UCSD-AML1 (cell line): ENCODE data around the gene MYO1E.
"Not testable (repeated sequence)": the region's sequence is repeated elsewhere in the genome, so short reads cannot be mapped to it uniquely, and the experiment has no call there.

ENCODE experiments used
- DNase-seq: peaks from one replicate; lab custom pipeline; 2025; ENCODE audit not compliant: unreplicated experiment; lab: John Stamatoyannopoulos, UW

MYO1E gene

DNA sequence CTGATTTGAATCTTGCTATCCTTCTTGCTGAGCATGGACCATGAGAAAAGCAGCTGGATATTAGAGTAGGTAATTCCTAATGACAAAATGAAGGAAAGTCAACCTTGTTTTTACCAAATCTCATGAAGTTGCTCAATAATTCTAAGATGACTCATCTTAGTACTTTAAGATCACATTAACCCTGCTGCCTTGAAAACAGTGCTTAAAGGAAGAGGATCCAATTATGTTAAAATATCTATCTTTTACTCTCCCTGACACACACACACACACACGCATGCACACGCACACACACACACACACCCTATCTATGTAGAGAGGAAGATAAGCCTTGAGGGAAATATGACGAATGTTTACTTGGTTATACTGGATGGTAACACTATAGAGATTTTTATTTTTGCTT is 16.0 kb upstream of the MYO1E start:
- DNase-seq: no peak

- not testable (repeated sequence) for DNase-seq
These were observed 14.7 kb upstream of the MYO1E start for GRCh38 chr15:59387196-59387878.

GRCh38 chr15:59385171-59385570 is 12.5 kb upstream of the MYO1E start:
- DNase-seq: no peak

DNA sequence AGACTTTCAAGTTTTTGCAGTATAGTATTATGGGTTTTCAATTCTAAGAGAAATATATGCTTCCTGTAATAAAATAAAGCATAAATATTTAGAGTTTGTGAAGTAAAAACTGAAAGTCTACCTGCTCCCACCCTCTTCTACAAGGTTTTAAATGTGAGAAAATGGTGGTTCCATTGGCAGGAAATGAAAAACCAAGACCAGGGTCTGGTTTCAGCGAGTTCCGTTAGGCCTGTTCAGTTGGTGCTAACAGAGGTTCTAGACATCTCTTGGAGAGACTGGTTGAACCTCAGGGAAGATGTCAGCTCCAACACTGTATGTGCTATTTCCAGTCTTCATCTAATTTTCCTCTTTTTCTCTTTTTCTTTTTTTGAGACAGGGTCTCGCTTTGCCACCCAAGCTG is 11.8 kb upstream of the MYO1E start:
- DNase-seq: no peak

DNA sequence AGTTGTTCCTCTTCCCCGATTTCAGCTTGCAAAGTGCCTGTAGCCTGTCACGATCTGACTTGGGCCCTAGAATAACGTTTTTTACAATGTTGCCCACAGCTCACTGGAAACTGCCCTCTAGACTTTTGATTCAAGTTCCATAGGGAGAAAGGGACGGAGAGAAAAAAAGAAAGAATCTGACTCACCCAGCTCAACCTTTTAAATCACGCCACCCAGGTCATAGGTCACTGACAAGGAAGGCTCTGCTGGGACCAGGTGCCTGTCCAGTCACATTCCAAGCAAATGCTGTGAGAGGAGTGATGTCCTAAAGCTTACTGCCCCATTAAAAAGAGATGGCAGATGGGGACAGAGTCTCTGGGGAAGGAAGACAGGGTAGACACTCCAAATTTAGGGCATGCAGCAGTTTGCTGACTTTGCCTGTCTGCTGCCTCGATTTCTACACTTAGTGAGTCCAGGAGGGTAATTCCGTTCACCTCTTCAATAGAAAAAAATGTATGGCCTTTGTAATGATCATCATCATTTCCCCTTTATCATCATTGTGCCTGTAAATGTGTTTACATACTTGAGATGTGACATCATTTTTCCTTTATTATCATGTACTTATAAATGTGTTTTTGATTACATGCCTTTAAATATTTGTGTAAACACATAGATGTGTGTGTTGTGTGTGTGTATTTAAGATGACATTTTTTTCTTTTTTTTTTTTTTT is 8.4 kb upstream of the MYO1E start:
- DNase-seq: no peak

DNA sequence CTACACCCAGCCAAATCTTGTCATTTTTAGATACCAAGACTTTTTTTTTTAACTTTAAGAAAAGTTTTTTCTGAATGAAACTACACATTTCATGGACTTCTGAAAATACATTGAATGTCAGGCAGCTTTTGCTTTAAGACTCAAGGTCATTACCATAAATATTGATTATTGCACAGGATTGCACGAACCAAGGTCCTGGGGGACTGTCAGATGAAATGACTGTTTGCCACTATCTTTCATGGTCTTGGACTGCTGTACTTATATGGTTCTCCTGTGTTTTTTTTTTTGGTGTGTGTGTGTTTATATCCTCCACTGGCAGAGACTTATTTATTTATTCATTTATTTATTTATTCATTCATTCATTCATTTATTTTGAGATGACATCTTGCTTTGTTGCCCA is 6.9 kb upstream of the MYO1E start:
- no peak for DNase-seq

- no peak for DNase-seq
These were observed 6.2 kb upstream of the MYO1E start for GRCh38 chr15:59378855-59379254.

GRCh38 chr15:59377924-59378323 is 5.3 kb upstream of the MYO1E start:
- DNase-seq: no peak

DNA sequence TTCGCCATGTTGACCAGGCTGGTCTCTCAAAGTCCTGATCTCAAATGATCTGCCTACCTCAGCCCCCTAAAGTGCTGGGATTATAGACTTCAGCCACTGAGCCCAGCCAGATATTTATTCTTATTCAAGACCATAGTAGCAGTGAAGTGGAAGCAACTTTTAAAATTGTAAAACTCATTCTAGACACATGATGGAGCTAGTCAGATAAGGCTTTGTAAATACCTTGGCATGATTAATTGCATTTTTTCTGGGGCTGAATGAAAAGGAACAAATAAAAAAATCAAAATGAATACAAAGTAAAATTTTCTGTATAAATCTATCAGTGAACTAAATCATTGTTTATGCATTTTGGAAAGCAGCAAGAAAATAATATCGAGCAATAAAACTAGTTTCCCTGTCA is 4.1 kb upstream of the MYO1E start:
- no peak for DNase-seq

GRCh38 chr15:59373215-59373614 is 544 bp upstream of the MYO1E start:
- no peak for DNase-seq

DNA sequence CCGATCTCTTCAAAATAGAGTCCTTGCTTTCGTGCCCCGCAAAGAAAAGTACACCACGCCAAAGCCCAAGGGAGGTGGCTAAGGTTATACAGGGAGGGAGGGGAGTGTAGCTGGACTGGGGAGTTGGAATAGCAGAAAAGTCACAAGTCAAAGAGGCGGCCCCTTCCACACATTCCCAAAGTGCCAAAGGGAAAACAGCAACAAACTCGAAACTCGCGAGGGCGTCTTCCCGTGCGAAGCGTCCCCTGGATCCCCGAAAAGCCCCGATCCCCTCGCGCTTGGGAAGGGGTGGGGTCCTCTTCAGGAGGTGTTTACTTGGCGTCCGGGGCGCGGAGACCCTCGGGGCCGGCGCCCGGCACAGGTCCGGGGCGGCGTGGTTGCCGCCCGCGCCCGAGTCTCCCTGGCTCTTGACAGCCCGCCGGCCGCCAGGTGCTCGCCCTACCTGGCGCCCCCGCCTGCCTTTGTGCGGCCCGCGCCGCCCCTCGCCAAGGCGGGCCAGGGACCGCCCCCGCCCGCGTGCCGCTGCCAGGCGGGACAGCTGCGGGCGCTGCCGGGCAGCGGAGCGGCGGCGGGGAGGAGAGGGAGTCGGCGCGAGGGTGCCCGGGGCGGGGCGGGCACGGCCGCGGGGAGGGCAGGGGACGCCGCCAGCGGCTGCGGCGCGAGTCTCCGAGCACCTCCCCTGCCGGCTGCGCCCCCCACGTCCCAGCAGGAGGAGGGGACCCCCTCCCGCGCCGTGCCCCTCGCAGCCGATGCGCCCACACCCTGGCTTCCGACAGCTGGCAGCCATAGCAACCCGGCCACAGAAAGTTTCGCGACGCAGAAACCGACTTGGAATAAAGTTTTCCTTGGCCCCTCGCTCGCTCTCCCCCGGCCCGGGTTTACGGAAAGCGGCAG is 966 bp downstream of the MYO1E start:
- no peak for DNase-seq

DNA sequence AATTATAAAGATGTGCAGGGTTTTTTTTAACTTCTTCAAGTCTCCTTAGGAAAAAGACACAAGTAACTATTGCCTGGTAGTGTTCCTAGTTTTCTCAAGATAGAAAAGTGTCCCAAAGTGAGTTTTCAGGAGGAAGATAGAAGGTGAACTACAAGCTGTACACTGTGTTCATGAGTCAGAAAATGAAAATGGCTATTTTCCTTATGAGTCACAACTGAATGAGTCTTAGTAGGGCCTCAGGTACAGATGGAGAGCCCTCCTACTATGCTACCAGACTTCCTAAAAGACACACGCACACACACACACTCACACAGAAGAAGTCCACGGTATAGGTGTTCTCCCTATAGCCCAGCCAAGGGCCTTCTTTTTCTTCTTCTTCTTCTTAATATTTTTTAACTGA is 3.1 kb downstream of the MYO1E start:
- DNase-seq: no peak

DNA sequence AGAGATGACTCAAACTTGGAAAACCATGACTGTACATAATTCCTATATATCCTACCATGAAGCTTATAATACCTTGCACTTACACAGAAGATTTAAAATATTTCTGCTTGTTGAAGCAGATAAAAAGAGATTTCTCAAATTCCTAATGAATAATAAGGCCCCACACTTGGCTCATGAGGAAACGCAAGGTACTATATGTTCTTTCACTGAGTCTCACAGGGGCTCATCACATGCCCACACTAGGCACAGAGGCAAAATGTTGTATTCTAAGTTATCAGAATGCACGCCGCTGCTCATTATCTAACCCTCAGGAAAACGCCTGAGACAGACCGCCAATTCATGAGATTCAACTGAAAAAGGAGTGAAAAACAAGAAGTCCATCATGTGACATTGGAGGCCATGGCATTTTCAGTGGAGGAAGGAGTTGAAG is 5.6 kb downstream of the MYO1E start:
- DNase-seq: no peak

DNA sequence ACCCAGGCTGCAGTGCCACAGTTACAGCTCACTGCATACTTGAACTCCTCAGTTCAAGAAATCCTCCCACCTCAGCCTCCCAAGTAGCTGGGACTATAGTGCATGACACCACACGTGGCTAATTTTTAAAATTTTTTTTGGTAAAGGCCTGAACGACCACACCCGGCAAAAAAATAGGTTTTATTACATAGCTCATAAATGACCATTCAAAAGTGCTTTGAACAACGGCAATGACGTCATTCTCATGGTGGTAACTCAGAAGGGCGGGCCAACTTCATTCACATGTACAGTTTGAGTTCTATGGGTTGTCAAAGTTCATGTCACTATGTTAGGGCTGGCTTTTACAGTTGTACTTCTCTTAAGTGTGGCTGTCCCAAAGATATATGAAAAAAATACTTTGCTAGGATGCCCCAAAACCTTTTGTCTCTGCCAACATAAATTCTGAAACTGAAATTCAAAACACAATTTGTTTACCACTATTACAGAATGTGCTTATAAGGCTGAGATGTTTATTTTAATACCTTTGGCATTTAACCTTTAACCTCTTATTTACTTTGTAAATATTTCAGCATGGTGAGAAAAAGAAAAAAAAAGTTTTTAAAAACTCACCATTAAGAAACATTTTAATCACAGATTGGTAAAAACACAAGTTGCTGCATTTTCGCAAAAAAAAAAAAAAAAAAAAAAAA is 6.2 kb downstream of the MYO1E start:
- DNase-seq: no peak

GRCh38 chr15:59364248-59364647 is 8.4 kb downstream of the MYO1E start:
- no peak for DNase-seq

DNA sequence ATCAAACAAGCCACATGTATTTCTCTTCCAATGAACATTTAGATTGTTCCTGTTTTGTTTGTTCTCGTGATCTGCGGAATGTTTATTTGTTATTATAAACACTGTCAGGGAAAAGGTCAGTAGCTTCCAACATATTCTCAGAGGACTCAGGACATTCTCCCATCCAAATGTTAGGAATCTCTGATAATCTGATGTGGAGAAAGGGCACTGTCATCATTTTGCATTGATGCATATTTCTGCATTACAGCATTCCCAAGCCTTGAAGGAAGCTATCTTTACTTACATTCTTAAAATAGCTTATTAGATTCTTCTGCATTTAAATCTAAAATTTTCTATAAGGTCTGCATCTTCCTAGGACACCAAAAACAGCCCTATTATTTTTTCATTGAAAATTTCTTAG is 10.3 kb downstream of the MYO1E start:
- no peak for DNase-seq

DNA sequence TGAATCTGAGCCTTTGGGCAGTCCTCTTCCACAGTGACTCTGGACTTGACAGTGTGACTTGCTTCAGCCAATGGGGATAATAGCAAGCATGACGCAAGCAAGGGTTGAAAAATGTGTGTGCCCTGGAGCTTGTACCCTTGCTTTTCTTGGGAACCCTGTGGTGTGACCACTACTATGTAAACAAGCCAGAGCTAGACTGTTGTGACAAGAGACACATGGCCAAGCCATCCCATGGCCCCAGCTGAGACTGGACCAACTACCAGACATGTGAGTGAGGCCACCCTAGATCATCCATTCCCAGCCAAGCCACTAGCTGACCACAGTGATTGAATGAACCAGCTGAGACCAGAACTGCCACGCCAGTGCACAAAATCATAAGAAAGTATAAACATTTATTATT is 11.8 kb downstream of the MYO1E start:
- DNase-seq: no peak

DNA sequence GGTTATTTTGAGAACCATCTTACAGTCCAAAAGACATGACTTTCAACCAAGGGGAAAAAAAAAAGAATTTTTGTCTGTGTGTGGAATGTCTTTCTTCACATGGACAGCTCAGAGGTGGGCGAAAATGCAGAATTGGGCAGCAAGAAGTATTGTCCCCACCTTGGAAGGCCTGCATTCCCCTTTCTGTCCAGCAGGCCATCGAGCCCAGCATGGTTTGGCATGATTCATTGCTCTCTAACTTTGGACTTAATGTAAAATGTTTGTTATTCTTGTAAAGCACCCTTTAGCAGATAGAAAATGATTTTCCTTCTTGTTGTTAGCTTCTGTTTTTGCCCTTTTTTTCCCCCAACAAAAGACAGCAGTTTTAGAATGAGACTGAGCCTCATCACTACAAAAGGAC is 12.4 kb downstream of the MYO1E start:
- DNase-seq: no peak

DNA sequence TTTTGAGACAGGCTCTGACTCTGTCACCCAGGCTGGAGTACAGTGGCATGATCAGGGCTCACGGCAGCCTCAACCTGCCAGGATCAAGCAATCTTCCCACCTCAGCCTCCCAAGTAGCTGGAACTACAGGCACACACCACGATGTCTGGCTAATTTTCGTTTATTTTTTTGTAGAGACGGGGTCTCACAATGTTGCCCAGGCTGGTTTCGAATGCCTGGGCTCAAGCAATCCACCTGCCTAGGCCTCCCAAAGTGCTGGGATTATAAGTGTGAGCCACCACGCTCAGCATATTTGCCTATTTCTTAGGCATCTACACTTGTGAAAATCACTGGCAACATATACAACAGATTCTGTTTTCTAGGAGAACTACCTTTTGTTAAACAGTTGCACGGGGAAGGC is 16.9 kb downstream of the MYO1E start:
- no peak for DNase-seq

- no peak for DNase-seq
These were observed 18.1 kb downstream of the MYO1E start for GRCh38 chr15:59354417-59355031.

DNA sequence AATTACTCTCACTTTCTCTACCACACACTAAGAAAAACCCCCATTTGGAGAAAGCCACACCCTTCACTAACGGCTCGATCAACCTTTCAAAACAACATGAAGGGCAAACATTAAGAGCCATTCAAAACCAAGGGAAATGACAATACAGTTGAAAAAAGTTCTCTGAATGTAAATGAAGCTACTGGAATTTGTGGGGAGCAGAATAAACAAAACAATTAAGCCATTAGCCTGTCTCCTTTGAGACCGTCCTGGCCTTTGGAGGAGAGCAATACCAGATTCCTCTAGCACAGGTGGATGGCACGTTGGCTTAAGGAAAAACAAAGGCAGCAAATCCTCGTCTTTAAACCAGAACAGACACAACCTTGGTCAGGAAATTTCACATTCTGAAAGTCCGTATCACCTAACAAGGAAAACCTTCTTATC is 18.7 kb downstream of the MYO1E start:
- DNase-seq: no peak
